HG03196 (cell line): Measurements from ENCODE around the gene KCTD18.

Source experiments
- ATAC-seq: cut with Tn5 transposase; IDR thresholded peaks from one replicate; pipeline ENCODE4 v1.9.1; 2021; ENCODE audit not compliant: unreplicated experiment

KCTD18 gene

GRCh38 chr2:200509612-200510433 is at the start of gene KCTD18:
Gene KCTD18, minus strand, starts transcription at chr2:200510068. Its CDS starts 3,052 bp downstream, at chr2:200507016.
- ATAC-seq: peak; percentile 98

GRCh38 chr2:200540793-200541192 is 30.9 kb upstream of the KCTD18 start:
- ATAC-seq: no peak

- ATAC-seq: no peak
Observed at GRCh38 chr2:200538139-200538538, 28.3 kb upstream of the KCTD18 start.

- no peak for ATAC-seq
Observed at GRCh38 chr2:200534572-200534971, 24.7 kb upstream of the KCTD18 start.

GRCh38 chr2:200533754-200534153 is 23.9 kb upstream of the KCTD18 start:
- ATAC-seq: no peak

GRCh38 chr2:200528228-200528627 is 18.4 kb upstream of the KCTD18 start:
- ATAC-seq: no peak

GRCh38 chr2:200525882-200526651 is 16.2 kb upstream of the KCTD18 start, which contains the start of gene SGO2:
Gene SGO2, plus strand, starts transcription at chr2:200526207. Its CDS starts 6,769 bp downstream, at chr2:200532976.
- peak; percentile 99 for ATAC-seq

GRCh38 chr2:200525551-200525881 is 15.6 kb upstream of the KCTD18 start:
- ATAC-seq: no peak

- no peak for ATAC-seq
Observed at GRCh38 chr2:200525066-200525465, 15.2 kb upstream of the KCTD18 start.

- no peak for ATAC-seq
Observed at GRCh38 chr2:200523604-200524003, 13.7 kb upstream of the KCTD18 start.

GRCh38 chr2:200523158-200523557 is 13.3 kb upstream of the KCTD18 start:
- ATAC-seq: no peak

- no peak for ATAC-seq
Observed at GRCh38 chr2:200515155-200515554, 5.3 kb upstream of the KCTD18 start.

GRCh38 chr2:200509235-200509611 is 645 bp downstream of the KCTD18 start:
- peak; percentile 4 for ATAC-seq

- no peak for ATAC-seq
Observed at GRCh38 chr2:200507179-200507578, 2.7 kb downstream of the KCTD18 start.

GRCh38 chr2:200506679-200507078 is 3.2 kb downstream of the KCTD18 start:
- no peak for ATAC-seq

GRCh38 chr2:200502196-200502595 is 7.7 kb downstream of the KCTD18 start:
- no peak for ATAC-seq

- ATAC-seq: no peak
Observed at GRCh38 chr2:200498402-200499162, 11.3 kb downstream of the KCTD18 start.

GRCh38 chr2:200496696-200497095 is 13.2 kb downstream of the KCTD18 start:
- no peak for ATAC-seq

GRCh38 chr2:200494048-200494447 is 15.8 kb downstream of the KCTD18 start:
- no peak for ATAC-seq

- ATAC-seq: no peak
Observed at GRCh38 chr2:200492656-200493055, 17.2 kb downstream of the KCTD18 start.

- no peak for ATAC-seq
Observed at GRCh38 chr2:200490001-200490400, 19.9 kb downstream of the KCTD18 start.
